ENCODE data around the gene MYO19.
"Not testable (repeated sequence)": the region's sequence is repeated elsewhere in the genome, so short reads cannot be mapped to it uniquely, and the experiment has no call there.

The MYO19 gene

GRCh38 chr17:36459601-36460000 lies 75.1 kb downstream of the MYO19 start:
- no peak for DNase-seq

GRCh38 chr17:36459045-36459444 lies 75.6 kb downstream of the MYO19 start:
- DNase-seq = no peak

- not testable (repeated sequence) for DNase-seq
Measured at GRCh38 chr17:36457701-36458100, 77.0 kb downstream of the MYO19 start.

- not testable (repeated sequence) for DNase-seq
Measured at GRCh38 chr17:36452888-36453287, 81.8 kb downstream of the MYO19 start.

- not testable (repeated sequence) for DNase-seq
Measured at GRCh38 chr17:36449997-36450396, 84.7 kb downstream of the MYO19 start.
